HepG2 (cell line): Measurements from ENCODE around the gene PAK1. TPM values are rescaled to one million over a fixed set of nuclear protein-coding genes. Genes with fewer than 3 reads are reported as not detected.

Experiments
- AHR ChIP-seq: IDR thresholded peaks from 2 replicates; pipeline ENCODE4 v1.6.1; 2018; ENCODE audit warnings: missing genetic modification reagents, missing compliant biosample characterization
- DMAP1 ChIP-seq: IDR thresholded peaks from 2 replicates; pipeline ENCODE4 v1.6.1; 2016
- GZF1 ChIP-seq: sonication (generic); formaldehyde crosslinking; IDR thresholded peaks from 2 replicates; pipeline ENCODE4 v1.5.1; 2020; ENCODE audit warnings: mild to moderate bottlenecking, missing genetic modification reagents
- MAFK ChIP-seq, 2 experiments: IDR thresholded peaks in 1 of 2; conservative IDR thresholded peaks in 1 of 2; 2 replicates each; pipeline ENCODE4 v1.6.1; 2011; ENCODE audit warnings: improper control_type of control experiment in 2 of 2, low read length in 2 of 2
- MZF1 ChIP-seq: sonication (generic); formaldehyde crosslinking; IDR thresholded peaks from 2 replicates; pipeline ENCODE4 v1.8.1; 2023; ENCODE audit warnings: mild to moderate bottlenecking, missing genetic modification reagents, borderline replicate concordance
- PRMT3 ChIP-seq: sonication (generic); formaldehyde crosslinking; IDR thresholded peaks from 2 replicates; pipeline ENCODE4 v1.8.1; 2022; ENCODE audit warnings: low read depth, mild to moderate bottlenecking, moderate library complexity, missing genetic modification reagents, borderline replicate concordance
- RARA ChIP-seq: IDR thresholded peaks from 2 replicates; pipeline ENCODE4 v1.6.1; 2016; ENCODE audit warnings: missing genetic modification reagents, missing compliant biosample characterization
- RBM22 ChIP-seq: fragments of 200-400 bp; formaldehyde crosslinking; optimal IDR thresholded peaks from 2 replicates; pipeline ENCODE3; 2017; ENCODE audit warnings: mild to moderate bottlenecking, low read length, moderate library complexity
- SKIL ChIP-seq: sonication (generic); formaldehyde crosslinking; IDR thresholded peaks from 2 replicates; pipeline ENCODE4 v1.8.0; 2022; ENCODE audit warnings: missing genetic modification reagents, mild to moderate bottlenecking, moderate library complexity, borderline replicate concordance
- SNAPC4 ChIP-seq: sonication (generic); formaldehyde crosslinking; IDR thresholded peaks from 2 replicates; pipeline ENCODE4 v1.4.0; 2020; ENCODE audit warnings: mild to moderate bottlenecking, missing genetic modification reagents
- SOX5 ChIP-seq: IDR thresholded peaks from 2 replicates; pipeline ENCODE4 v1.6.1; 2016; ENCODE audit warnings: borderline replicate concordance
- USF2 ChIP-seq, 2 experiments: sonication (generic) in 1 of 2; formaldehyde crosslinking in 1 of 2; IDR thresholded peaks; 2 replicates each; pipeline versions ENCODE4 v1.5.1 to v1.6.1; 2011 to 2020; ENCODE audit warnings: borderline replicate concordance in 1 of 2, low read depth in 1 of 2, low read length in 1 of 2, mild to moderate bottlenecking in 1 of 2, missing genetic modification reagents in 1 of 2, moderate library complexity in 1 of 2
- ZNF296 ChIP-seq: sonication (generic); formaldehyde crosslinking; conservative IDR thresholded peaks from 2 replicates; pipeline ENCODE4 v1.5.0; 2020; ENCODE audit warnings: mild to moderate bottlenecking, missing genetic modification reagents
- ZNF383 ChIP-seq: sonication (generic); formaldehyde crosslinking; IDR thresholded peaks from 2 replicates; pipeline ENCODE4 v1.4.0; 2020; ENCODE audit warnings: missing genetic modification reagents, mild to moderate bottlenecking, borderline replicate concordance
- ZNF432 ChIP-seq: sonication (generic); formaldehyde crosslinking; IDR thresholded peaks from 2 replicates; pipeline ENCODE4 v1.5.0; 2020; ENCODE audit warnings: missing genetic modification reagents, mild to moderate bottlenecking, borderline replicate concordance
- ZNF510 ChIP-seq: sonication (generic); formaldehyde crosslinking; IDR thresholded peaks from 2 replicates; pipeline ENCODE4 v1.4.0; 2020; ENCODE audit warnings: low read depth, mild to moderate bottlenecking, missing genetic modification reagents
- ZNF782 ChIP-seq: sonication (generic); formaldehyde crosslinking; IDR thresholded peaks from 2 replicates; pipeline ENCODE4 v1.4.0; 2020; ENCODE audit warnings: missing genetic modification reagents, mild to moderate bottlenecking, borderline replicate concordance
- ZNF784 ChIP-seq: sonication (generic); formaldehyde crosslinking; IDR thresholded peaks from 2 replicates; pipeline ENCODE4 v1.5.1; 2020; ENCODE audit warnings: missing genetic modification reagents, mild to moderate bottlenecking, borderline replicate concordance
- polyA plus RNA-seq, 8 experiments: library from polyadenylated mRNA; depleted of rRNA in 3 of 8; stranded (reverse) in 7 of 8; unstranded in 1 of 8; fragments of >200 nt; fragmentation: Illumina TruSeq in 4 of 8; extraction: Trizol in 4 of 8; gene quantifications; 2 replicates each; pipeline versions ENCODE4 v1.2.1 to v1.2.3, GENCODE V29; 2011 to 2016; ENCODE audit warnings: low read depth in 4 of 8, missing spikeins in 1 of 8, mixed read lengths in 1 of 8; ENCODE audit not compliant: insufficient read depth in 1 of 8
- total RNA-seq, 5 experiments: library from RNA; depleted of rRNA; stranded (reverse); fragments of >200 nt; fragmentation: Illumina TruSeq; extraction: Trizol; gene quantifications; 2 replicates each; pipeline ENCODE4 v1.2.3, GENCODE V29; 2016; ENCODE audit warnings: low read depth in 1 of 5

PAK1 gene
- total and polyA plus RNA-seq, 2 of the 13 experiments (the other 11 are each of a cell fraction or from before 2014, with no cell fraction given), result 1.5 to 4.3 TPM

DNA sequence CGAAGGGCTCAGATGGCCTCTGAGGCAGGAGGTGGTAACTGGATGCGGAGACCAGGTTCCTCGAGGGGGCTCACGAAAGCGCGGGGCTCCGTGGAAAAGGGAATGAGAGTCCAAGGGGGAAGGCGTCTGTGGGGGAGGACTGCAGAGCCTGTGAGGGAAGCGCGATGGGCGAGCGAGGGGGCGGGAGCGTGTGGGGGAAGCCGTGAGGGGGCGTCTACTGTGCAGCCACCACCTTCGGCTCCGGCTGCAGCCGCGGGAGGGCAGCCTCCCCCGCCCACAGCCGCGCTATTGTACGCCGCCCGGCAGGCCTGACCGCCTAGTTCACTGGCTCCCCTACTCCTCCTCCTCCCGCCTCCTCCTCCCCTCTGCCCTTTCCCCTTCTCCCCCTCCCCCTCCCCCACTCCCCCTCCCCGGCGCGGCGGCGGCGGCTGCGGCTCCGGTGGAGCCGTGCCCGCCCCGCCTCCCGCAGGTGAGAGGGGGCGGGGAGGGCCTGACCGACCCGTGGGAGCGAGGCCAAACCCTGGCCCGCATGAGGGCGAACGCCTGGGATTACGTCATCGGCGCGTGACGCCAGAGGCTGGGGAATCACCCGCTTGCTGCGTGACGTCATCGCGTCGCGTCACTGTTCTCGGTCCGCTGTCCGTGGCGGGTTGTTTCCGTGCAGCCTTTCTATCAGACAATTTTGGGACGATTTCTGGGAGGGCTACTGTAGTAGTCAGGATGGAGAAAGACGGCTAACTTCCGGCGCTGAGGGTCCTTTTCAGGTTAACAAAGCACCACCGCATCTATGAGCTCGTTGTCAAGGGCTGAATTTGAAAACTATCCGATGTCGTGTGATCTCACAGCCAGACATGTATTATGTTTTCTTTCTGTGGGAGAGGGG is at the start of gene PAK1 (continued):
- TF ChIP-seq USF2 (IDR thresholded peaks at IDR 0.05; ENCODE audit: low read depth, low read length) (no peak), USF2 (CRISPR knock-in tag; IDR thresholded peaks at IDR 0.05; ENCODE audit: borderline replicate concordance) (no peak), ZNF383 (no peak), DMAP1 (peak; percentile 38; the same call in 1 of the 2 replicates), SOX5 (CRISPR knock-in tag) (no peak), ZNF432 (CRISPR knock-in tag) (no peak), GZF1 (CRISPR knock-in tag) (no peak), SNAPC4 (CRISPR knock-in tag) (no peak), MAFK (conservative IDR thresholded peaks at IDR 0.05 in 1 of 2, IDR thresholded peaks at IDR 0.05 in 1 of 2; ENCODE audit: low read length in 2 of 2) (no peak), PRMT3 (CRISPR knock-in tag) (no peak), RARA (CRISPR knock-in tag) (peak; percentile 29; the same call in 1 of the 2 replicates), AHR (CRISPR knock-in tag) (no peak), MZF1 (no peak), ZNF784 (CRISPR knock-in tag) (no peak), ZNF296 (no peak), ZNF782 (CRISPR knock-in tag) (no peak), ZNF510 (CRISPR knock-in tag) (no peak), SKIL (no peak), RBM22 (no peak)
